GM13977 (cell line): ENCODE measurements around the gene UMAD1.

Source experiments
- DNase-seq: peaks from one replicate; pipeline ENCODE4 v3.0.0; 2012; ENCODE audit warnings: low spot score
- in situ Hi-C: fragments of 300-500 bp; cut with MboI; formaldehyde crosslinking; loops from one replicate; pipeline ENCODE4 v1.12.0; 2022; ENCODE audit warnings: low sequenced_read_pairs, low pct_unique_long_range_greater_than_20kb, mixed read lengths, inconsistent platforms; ENCODE audit not compliant: unreplicated experiment
- TF ChIP-seq, protein P1 (sequence below): IDR thresholded peaks from 2 replicates; pipeline ENCODE4 v1.5.1; 2012; ENCODE audit warnings: mild to moderate bottlenecking, control low read depth; ENCODE audit not compliant: insufficient read depth; ENCODE audit errors: extremely low read depth, missing control alignments

UMAD1 gene

DNA sequence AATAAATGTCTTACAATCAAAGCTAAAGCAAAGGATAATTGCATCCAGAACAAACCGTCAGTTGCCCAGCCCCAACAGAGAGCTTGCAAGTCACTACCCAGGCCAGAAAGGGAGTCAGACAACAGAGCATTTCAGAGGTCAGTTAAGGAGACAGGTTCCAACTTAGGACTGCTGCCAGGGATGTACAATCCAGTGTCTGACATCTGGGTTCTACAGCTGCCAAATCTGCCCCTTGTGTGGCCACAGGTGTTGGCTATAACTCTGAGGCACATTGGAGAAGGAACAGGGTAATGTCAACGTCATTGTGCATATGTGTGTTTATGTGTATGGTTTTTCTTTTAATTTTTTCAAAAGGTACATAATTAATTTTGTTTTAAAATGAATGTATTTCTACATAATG lies 242.8 kb downstream of the UMAD1 start:
- TF ChIP-seq, protein P1, sequence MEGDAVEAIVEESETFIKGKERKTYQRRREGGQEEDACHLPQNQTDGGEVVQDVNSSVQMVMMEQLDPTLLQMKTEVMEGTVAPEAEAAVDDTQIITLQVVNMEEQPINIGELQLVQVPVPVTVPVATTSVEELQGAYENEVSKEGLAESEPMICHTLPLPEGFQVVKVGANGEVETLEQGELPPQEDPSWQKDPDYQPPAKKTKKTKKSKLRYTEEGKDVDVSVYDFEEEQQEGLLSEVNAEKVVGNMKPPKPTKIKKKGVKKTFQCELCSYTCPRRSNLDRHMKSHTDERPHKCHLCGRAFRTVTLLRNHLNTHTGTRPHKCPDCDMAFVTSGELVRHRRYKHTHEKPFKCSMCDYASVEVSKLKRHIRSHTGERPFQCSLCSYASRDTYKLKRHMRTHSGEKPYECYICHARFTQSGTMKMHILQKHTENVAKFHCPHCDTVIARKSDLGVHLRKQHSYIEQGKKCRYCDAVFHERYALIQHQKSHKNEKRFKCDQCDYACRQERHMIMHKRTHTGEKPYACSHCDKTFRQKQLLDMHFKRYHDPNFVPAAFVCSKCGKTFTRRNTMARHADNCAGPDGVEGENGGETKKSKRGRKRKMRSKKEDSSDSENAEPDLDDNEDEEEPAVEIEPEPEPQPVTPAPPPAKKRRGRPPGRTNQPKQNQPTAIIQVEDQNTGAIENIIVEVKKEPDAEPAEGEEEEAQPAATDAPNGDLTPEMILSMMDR: no peak
- in situ Hi-C loops: no loop called here

DNA sequence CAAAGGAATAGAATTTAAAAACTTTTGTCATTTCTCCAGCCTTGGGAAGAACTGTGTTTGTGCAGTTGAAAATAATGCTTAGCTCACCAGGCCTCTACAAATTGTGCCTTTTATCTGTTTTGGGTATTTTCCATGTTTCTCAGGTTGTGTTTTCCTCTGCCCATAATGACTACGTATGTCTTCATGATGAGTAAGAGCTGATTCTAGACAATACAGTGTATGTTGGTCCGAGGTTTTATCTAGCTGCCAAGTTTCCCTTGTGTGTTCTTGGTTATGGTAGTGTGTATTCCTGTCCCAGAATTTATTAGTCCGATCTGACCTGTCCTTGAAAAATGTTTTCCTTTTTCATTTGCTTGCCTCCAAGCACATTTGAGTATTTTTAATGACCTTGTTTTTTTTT lies 244.3 kb downstream of the UMAD1 start:
- DNase-seq: no peak
- in situ Hi-C loops: no loop called here
- TF ChIP-seq, protein P1: no peak

More for the DNA sequence above, 242.8 kb downstream of the UMAD1 start:
- DNase-seq: no peak

DNA sequence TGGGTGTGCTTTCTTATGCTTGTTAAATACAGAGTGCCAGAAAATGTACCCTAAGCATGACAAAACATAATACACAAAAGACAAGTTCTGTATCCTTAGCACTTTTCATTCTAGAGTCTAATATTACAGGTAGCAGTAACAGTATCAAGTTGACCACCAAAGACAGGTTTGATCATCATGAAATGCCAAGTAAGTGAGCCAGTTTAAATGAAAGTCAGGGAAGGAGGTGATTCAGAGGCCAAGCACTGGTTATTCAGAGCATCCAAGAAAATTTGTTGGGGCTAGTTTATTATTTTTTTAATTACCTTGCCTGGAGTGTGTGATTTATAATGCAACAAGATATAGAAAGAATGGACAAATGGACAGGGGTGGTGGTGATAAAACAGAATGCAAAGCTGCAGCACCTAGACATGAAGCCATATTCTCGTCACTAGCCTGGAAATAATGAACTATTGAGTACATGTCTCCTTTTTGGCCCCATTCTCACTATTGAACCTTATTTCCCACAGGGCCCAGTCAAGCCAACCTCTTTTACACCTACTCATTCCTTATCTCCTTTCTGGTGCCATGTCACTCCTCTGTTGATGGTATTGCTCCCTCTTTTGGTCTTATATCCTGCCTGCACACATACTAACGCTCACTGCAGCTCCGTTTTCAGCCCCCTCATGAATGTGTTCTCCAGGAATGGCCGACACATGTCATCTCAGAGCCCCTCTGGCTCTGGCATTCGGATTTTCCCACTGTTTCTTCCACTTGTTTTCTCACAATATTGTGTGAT lies 249.4 kb downstream of the UMAD1 start:
- TF ChIP-seq, protein P1: no peak
- in situ Hi-C loops: no loop called here
- no peak for DNase-seq

DNA sequence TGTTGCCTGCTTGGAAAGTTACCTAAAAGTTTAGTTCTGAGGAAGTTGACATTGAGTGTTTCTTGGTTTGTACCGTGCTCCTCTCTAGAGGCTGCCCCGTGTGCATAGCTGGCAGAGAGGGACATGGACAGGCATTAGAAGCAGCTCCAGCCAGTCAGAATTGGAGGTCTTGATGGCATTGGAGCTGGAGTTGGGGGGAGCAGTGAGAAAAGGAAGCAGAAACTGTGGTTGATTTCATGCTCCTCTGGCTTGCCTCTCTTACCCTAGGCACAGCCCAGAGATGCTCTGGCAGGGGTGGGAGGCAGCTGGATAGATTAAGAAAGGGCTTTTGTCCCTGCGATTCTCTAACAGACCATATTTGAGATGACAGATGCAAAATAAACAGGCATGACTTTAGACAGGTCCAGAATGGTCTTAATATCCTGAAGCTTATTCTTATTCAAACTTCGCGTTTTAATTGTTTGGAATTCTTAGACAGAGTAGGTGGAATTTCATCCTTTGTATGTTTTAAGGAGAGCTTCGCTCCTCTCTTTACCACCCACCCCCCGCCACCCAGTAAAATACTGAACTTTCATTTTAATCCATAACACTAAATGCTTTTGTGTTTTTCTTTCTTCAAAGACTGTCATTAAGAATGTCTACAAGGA lies 254.6 kb downstream of the UMAD1 start:
- TF ChIP-seq, protein P1: no peak
- in situ Hi-C loops: no loop called here
- DNase-seq: no peak

DNA sequence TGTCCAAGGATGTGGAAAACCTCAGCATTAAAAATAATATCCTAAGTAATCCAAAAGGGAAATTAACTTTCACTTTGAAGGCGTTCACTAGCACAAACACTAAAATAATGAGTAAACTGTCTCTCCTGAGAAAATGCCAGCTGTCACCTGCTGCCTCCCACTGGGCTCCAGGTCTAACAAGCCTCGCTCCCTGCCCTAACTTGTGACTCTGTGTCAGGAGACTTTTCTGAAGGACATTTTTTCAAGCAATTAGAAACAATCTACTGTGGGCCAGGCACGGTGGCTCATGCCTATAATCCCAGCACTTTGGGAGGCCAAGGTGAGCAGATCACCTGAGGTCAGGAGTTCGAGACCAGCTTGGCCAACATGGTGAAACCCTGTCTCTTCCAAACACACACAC lies 255.2 kb downstream of the UMAD1 start:
- no peak for DNase-seq

DNA sequence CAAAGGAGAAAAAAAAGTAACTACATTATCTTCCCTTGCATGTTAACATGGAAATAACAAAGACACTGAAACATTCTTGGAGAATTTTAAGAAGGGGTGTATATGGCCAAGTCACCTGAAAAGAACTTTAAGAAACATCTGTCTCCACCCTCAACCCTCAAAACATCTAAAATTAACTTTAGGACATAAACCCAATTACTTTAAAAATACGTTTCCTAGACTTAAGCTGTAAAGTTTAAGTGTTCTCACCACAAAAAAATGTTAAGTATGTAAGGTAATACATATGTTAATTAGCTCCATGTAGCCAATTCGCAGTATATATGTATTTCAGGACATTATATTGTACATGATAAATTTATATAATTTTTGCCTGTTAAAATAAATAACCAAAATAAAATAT lies 257.0 kb downstream of the UMAD1 start:
- in situ Hi-C loops: no loop called here
- TF ChIP-seq, protein P1: no peak
- DNase-seq: no peak

More for the DNA sequence above, 255.2 kb downstream of the UMAD1 start:
- TF ChIP-seq, protein P1: no peak
- in situ Hi-C loops: no loop called here
